A673 (cell line): ENCODE data around the gene SLF2. TPM values are rescaled to one million over a fixed set of nuclear protein-coding genes. Genes with fewer than 3 reads are reported as not detected.

Experiments used
- BruUV-seq: library from RNA; stranded (reverse); fragments of 400-500 nt; replicated peaks from 2 replicates; lab custom pipeline; 2021; lab: Mats Ljungman, UMichigan
- CTCF ChIA-PET: fragments of 300-600 bp; sonication (Branson Sonifier 250); formaldehyde crosslinking; loops from one replicate; lab custom pipeline; 2022; ENCODE audit warnings: antibody characterized with exemption; lab: Charles Lee
- POLR2A ChIA-PET: fragments of 300-600 bp; sonication (Branson Sonifier 250); formaldehyde crosslinking; loops from one replicate; lab custom pipeline; 2022; ENCODE audit warnings: antibody characterized with exemption; ENCODE audit not compliant: low non-redundant PET; lab: Charles Lee
- DNase-seq: peaks from one replicate; pipeline ENCODE4 v3.0.0-alpha.2; 2015; ENCODE audit warnings: low spot score
- H3K27ac ChIP-seq: fragments of 200-600 bp; sonication (generic); 2 replicates; pipeline ENCODE4 v1.5.1; 2016; ENCODE audit warnings: mixed run types, low read depth, mild to moderate bottlenecking, mixed read lengths, antibody characterized with exemption, low read length; ENCODE audit not compliant: poor library complexity, severe bottlenecking
- H3K27me3 ChIP-seq: fragments of 200-600 bp; sonication (generic); replicated peaks from 2 replicates; pipeline ENCODE4 v1.6.1; 2017; ENCODE audit warnings: mixed run types, low read depth, mild to moderate bottlenecking, mixed read lengths, antibody characterized with exemption, low read length; ENCODE audit not compliant: insufficient read depth, poor library complexity
- H3K36me3 ChIP-seq: fragments of 200-600 bp; sonication (generic); 2 replicates; pipeline ENCODE4 v1.6.1; 2016; ENCODE audit warnings: mixed run types, mild to moderate bottlenecking, mixed read lengths, antibody characterized with exemption, low read length; ENCODE audit not compliant: insufficient read depth, poor library complexity, severe bottlenecking
- H3K4me1 ChIP-seq: fragments of 200-600 bp; sonication (generic); 2 replicates; pipeline ENCODE4 v1.6.1; 2017; ENCODE audit warnings: mixed run types, mild to moderate bottlenecking, mixed read lengths, antibody characterized with exemption, low read length; ENCODE audit not compliant: insufficient read depth, poor library complexity, severe bottlenecking
- H3K4me3 ChIP-seq: fragments of 200-600 bp; sonication (generic); 2 replicates; pipeline ENCODE4 v1.5.1; 2016; ENCODE audit warnings: low read depth, mixed run types, mild to moderate bottlenecking, mixed read lengths, low read length; ENCODE audit not compliant: poor library complexity, severe bottlenecking
- H3K9me3 ChIP-seq: fragments of 200-600 bp; sonication (generic); 2 replicates; pipeline ENCODE4 v1.6.1; 2016; ENCODE audit warnings: mixed run types, low read depth, mild to moderate bottlenecking, mixed read lengths, antibody characterized with exemption, low read length; ENCODE audit not compliant: poor library complexity, severe bottlenecking
- EZH2 ChIP-seq: fragments of 200-600 bp; sonication (generic); IDR thresholded peaks from 2 replicates; pipeline ENCODE4 v1.6.1; 2017; ENCODE audit warnings: borderline replicate concordance, low read depth, mild to moderate bottlenecking, mixed read lengths, antibody characterized with exemption, low read length; ENCODE audit not compliant: poor library complexity, severe bottlenecking
- intact Hi-C: fragments of 100-400 bp; cut with micrococcal nuclease; formaldehyde crosslinking; loops from one replicate; pipeline ENCODE4 v1.10.0; 2022; ENCODE audit not compliant: unreplicated experiment
- total RNA-seq: library from RNA; stranded (reverse); gene quantifications from 2 replicates; pipeline ENCODE4 v1.2.3, GENCODE V29; 2021
- TF ChIP-seq, protein P1 (sequence below): fragments of 300-800, 200-600 bp; sonication (generic); conservative IDR thresholded peaks from 2 replicates; pipeline ENCODE4 v1.5.1; 2017; ENCODE audit warnings: low read depth, mild to moderate bottlenecking, antibody characterized with exemption, low read length, moderate library complexity, mixed read lengths

The SLF2 gene
- total RNA-seq, 1 experiment from 2014 or later, result 39.4 TPM

DNA sequence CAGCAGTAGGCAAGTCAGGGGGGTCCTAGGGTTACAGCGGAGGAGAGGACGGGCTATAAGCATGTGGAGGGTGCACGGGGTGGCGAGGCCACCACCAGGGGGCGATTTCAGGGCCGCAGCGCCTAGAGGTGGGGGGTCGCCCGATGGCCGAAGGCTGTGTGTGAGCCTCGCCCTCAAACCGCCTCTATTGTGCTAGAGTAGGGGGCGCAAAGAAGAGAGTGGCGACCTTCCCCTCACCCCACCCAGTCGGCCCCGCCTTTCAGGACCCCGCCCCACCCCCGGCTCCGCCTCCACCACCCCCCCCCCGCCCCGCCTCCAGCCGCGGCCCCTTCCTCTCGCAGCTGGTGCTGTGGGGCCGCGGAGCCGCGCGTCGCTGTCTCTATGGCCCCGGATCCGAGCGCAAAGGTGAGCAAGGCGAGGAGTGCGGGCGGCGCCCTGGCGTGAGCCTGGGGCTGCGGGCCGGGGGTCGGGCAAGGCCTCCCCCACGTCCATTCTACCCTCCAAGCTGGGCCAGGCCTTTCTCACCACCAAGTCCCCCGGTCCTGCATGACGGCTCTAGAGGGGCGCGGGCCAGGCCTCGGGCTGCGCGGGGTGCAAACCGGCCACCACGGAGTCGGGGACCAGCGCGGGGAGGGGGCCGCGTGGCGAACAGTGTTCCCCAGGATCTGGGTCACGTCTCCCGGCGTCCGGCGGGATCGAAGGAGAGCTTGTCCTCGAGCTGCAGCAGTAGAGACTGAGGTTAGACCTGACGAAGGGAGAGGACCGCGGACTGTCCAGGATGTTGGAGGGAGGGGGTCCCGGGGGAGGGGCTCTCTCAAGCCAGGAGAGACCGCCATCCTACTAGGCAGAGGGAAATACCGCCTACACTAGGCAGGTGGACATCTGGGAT lies 56.7 kb downstream of the SLF2 start, which contains the start of gene SEMA4G:
Gene SEMA4G, plus strand, starts transcription at position 318 of the 889 bp plus-strand sequence. CDS start 3,409 bp downstream, outside the sequence.
- Histone ChIP-seq H3K9me3 (no peaks in the 10 kb centered on the region), H3K4me3 (peak within 1 kb of the TSS; percentile 69), H3K4me1 (peaks cover 5% of the 10 kb centered on the region), H3K27ac (peak within 1 kb of the TSS; percentile 58), H3K36me3 (no peaks in the 10 kb centered on the region), H3K27me3 (no peaks in the 10 kb centered on the region)
- DNase-seq, result peak; percentile 45
- BruUV-seq, result no TSS peak
- TF ChIP-seq, protein P1, sequence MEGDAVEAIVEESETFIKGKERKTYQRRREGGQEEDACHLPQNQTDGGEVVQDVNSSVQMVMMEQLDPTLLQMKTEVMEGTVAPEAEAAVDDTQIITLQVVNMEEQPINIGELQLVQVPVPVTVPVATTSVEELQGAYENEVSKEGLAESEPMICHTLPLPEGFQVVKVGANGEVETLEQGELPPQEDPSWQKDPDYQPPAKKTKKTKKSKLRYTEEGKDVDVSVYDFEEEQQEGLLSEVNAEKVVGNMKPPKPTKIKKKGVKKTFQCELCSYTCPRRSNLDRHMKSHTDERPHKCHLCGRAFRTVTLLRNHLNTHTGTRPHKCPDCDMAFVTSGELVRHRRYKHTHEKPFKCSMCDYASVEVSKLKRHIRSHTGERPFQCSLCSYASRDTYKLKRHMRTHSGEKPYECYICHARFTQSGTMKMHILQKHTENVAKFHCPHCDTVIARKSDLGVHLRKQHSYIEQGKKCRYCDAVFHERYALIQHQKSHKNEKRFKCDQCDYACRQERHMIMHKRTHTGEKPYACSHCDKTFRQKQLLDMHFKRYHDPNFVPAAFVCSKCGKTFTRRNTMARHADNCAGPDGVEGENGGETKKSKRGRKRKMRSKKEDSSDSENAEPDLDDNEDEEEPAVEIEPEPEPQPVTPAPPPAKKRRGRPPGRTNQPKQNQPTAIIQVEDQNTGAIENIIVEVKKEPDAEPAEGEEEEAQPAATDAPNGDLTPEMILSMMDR, result peak; percentile 67
- TF ChIP-seq EZH2, result no peak
- CTCF ChIA-PET, result interaction anchor here (0.6 to 1.1 kb wide), 6 partner anchors 15 to 45 kb away, joined by 3 to 9 read pairs (median 4); no protein-coding TSS in a partner anchor
- intact Hi-C loops, result loop anchor here (1.0 kb wide), 1 partner anchor 45 kb away; no protein-coding TSS in a partner anchor
- POLR2A ChIA-PET, result no interaction called here

DNA sequence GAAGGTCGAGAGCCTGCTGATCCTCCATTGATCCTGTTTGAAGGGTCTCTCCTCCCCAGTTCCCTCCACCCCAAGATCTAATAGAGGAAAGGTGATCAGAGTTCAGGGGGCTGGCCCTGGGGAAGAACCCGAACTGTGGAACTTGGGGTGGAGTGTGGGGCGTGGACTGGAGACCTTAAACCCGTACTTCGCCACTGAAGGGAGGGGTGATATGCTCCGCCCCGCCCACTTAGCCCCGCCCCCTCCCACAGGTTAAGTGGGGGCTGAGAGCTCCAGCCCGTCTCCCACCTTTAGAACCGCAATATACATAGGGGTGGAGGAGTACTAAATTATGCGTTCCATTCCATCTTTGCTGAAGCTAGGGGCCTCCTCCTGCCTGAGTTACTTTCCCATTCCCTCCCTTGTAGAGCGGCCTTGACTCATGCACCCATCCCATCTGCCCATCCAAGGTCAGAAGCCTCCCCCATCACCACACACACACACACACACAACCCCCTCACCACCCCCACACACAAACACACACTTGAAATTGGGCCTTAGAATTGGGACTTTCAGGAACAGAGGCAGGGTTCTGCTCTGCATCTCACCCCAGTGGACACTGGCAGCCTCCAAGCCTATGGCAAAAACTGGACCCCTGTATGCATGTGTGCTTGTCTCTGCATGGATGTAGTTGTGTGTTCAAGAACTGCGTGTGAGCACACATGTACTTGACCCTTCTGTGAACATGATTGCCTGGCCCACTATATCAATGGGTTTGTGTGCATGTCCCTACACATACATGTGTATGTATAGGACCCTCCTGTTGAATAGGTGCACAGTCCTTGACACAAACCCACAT lies 57.5 kb downstream of the SLF2 start:
- DNase-seq, result no peak
- TF ChIP-seq, protein P1, result no peak
- no peak for TF ChIP-seq EZH2
- BruUV-seq, result no TSS peak
- Histone ChIP-seq H3K9me3 (no peaks in the 10 kb centered on the region), H3K27ac (no peak overlapping the region), H3K4me1 (peaks cover 5% of the 10 kb centered on the region), H3K27me3 (no peaks in the 10 kb centered on the region), H3K36me3 (no peaks in the 10 kb centered on the region), H3K4me3 (peak overlapping the region; percentile 69)
- ChIA-PET POLR2A (no interaction called here), CTCF (interaction anchor here (0.5 kb wide), 1 partner anchor 494 kb away, joined by 3 read pairs; no protein-coding TSS in a partner anchor)
- intact Hi-C loops, result no loop called here
